ENCODE data around the gene VPS4B.

VPS4B gene

DNA sequence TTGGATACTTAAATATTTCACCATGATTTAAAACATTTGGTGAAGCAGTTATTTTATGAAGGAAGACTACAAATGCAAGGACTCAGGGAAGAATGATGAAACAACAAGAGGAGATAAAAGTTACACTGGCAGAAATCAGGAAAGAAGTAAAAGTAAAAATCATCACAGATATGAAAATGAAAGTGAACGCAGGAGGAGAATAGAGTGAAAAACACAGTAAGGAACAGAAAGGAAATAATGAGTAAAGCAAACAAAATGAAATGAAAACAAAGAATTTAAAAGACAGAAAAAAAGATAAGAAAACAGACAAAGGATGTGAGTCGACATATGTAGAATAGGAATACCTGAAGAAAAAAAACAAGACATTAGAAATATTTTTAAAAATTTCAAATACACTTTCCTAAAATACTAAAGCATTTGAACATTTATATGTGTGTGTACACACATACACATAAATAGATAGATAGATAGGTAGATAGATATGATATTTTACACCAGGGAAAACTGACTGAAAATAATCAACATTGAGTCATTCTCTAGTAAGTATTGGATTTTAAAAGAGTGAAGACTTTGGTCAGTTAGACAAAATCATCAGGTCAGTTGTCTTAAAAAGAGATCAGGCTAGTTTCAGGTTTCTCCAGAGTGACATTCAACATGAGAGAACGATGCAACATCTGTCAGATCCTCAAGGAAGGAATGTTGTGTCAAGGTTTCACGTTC lies 43.2 kb downstream of the VPS4B start:
- no peak for TF ChIP-seq CTCF (conservative IDR thresholded peaks at IDR 0.05; ENCODE audit: control insufficient read depth, insufficient read depth, low read depth, low read length)
- no peak for DNase-seq (ENCODE audit: low read depth)
- H3K4me3 ChIP-seq (ENCODE audit: control insufficient read depth, low read depth, low read length): no peak overlapping the region

- H3K4me3 ChIP-seq (ENCODE audit: control insufficient read depth, low read depth, low read length): no peak overlapping the region
- TF ChIP-seq CTCF (conservative IDR thresholded peaks at IDR 0.05; ENCODE audit: control insufficient read depth, insufficient read depth, low read depth, low read length): no peak
- no peak for DNase-seq (ENCODE audit: low read depth)
These were observed 44.8 kb downstream of the VPS4B start for GRCh38 chr18:63377275-63377980.

DNA sequence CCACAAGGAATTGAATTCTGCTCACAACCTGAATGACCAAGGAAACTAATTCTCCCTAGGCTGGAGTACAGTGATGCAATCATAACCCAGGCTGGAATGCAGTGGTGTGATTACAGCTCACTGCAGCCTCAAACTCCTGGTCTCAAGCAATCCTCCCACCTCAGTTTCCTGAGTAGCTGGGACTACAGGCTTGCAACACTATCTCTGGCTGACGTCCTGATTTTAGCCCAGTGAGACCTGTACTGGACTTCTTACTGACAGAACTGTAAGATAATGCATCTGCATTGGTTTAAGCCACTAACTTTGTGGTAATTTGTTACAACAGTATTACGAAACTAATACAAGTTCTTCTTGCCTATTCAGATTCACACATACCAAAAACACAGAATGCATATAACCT lies 45.7 kb downstream of the VPS4B start:
- DNase-seq (ENCODE audit: low read depth): peak; percentile 84

DNA sequence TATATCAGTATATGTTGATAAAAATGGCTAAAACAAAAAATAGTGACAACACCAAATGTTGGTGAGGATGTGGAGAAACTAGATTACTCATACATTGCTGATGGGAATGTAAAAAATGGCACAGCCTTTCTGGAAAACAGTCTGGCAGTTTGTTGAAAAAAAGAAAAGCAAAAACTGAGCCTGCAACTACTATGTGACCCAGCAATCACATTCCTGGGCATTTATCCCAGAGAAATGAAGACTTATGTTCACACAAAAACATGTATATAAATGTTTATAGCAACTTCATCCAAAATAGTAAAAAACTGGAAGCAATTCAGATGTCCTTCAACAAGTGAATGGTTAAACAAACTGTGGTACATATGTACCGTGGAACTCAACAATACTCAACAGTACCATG lies 47.7 kb downstream of the VPS4B start:
- TF ChIP-seq CTCF (conservative IDR thresholded peaks at IDR 0.05; ENCODE audit: control insufficient read depth, insufficient read depth, low read depth, low read length): no peak
- no peak for DNase-seq (ENCODE audit: low read depth)
- H3K4me3 ChIP-seq (ENCODE audit: control insufficient read depth, low read depth, low read length): no peak overlapping the region

More for the DNA sequence above, 45.7 kb downstream of the VPS4B start:
- no peak for TF ChIP-seq CTCF (conservative IDR thresholded peaks at IDR 0.05; ENCODE audit: control insufficient read depth, insufficient read depth, low read depth, low read length)
- no peak overlapping the region for H3K4me3 ChIP-seq (ENCODE audit: control insufficient read depth, low read depth, low read length)

DNA sequence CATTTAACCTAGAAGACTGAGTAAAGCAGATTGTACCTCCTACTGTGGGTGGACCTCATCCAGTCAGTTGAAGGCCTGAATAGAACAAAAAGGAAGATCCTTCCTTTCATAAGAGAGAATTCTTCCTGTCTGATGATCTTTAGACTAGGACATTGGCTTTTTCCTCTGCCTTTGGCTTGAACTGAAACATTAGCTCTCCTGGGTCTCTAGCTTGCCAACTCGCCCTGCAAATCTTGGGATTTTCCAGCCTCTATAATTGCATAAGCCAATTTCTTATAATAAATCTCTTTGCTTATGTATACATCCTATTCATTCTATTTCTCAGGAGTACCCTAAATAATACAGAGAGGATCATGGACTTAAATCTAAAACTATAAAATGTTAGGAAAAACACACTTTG lies 49.1 kb downstream of the VPS4B start:
- no peak for TF ChIP-seq CTCF (conservative IDR thresholded peaks at IDR 0.05; ENCODE audit: control insufficient read depth, insufficient read depth, low read depth, low read length)
- no peak for DNase-seq (ENCODE audit: low read depth)
- H3K4me3 ChIP-seq (ENCODE audit: control insufficient read depth, low read depth, low read length): no peak overlapping the region

DNA sequence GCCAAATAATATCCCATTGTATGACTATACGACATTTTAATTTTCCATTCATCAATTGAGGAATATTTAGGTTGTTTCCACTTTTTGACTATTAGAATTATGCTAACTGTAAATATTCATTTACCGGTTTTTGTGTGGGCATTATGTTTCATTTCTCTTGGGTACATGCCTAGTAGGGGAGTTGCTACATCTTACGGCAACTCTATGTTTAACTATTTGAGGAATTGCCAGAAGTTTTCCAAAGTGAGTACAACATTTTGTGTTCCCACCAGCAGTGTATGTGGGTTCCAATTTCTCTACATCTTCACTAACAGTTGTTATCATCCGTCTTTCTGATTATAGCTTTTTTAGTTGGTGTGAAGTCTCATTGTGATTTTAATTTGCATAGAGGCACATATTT lies 53.7 kb downstream of the VPS4B start:
- DNase-seq (ENCODE audit: low read depth): peak; percentile 52
- peak overlapping the region; percentile 71 for H3K4me3 ChIP-seq (ENCODE audit: control insufficient read depth, low read depth, low read length)
- TF ChIP-seq CTCF (conservative IDR thresholded peaks at IDR 0.05; ENCODE audit: control insufficient read depth, insufficient read depth, low read depth, low read length): no peak
